NCI-H2196 treated with DMSO at 0.1 percent for 48 hours (cell line): ENCODE data around the gene SOHLH1.

Source experiments
- DNase-seq: peaks from one replicate; lab custom pipeline; 2025; ENCODE audit not compliant: unreplicated experiment; lab: John Stamatoyannopoulos, UW

SOHLH1 gene

GRCh38 chr9:135699440-135699839 is at the start of gene SOHLH1:
Gene SOHLH1 (minus strand): TSS chr9:135699481. CDS start chr9:135699467, 14 bp downstream.
- no peak for DNase-seq

- DNase-seq, result no peak
Measured at GRCh38 chr9:135748676-135749075, 49.4 kb upstream of the SOHLH1 start.

GRCh38 chr9:135747311-135747710 is 48.0 kb upstream of the SOHLH1 start:
- DNase-seq, result no peak

GRCh38 chr9:135746565-135746964 is 47.3 kb upstream of the SOHLH1 start:
- no peak for DNase-seq

GRCh38 chr9:135745686-135746324 is 46.5 kb upstream of the SOHLH1 start:
- no peak for DNase-seq

GRCh38 chr9:135745189-135745588 is 45.9 kb upstream of the SOHLH1 start:
- no peak for DNase-seq

- DNase-seq, result no peak
Measured at GRCh38 chr9:135744333-135745070, 45.2 kb upstream of the SOHLH1 start.

- no peak for DNase-seq
Measured at GRCh38 chr9:135743546-135744332, 44.5 kb upstream of the SOHLH1 start.

- DNase-seq, result no peak
Measured at GRCh38 chr9:135743021-135743420, 43.7 kb upstream of the SOHLH1 start.

- no peak for DNase-seq
Measured at GRCh38 chr9:135741276-135742219, 42.3 kb upstream of the SOHLH1 start.

GRCh38 chr9:135739271-135740220 is 40.3 kb upstream of the SOHLH1 start:
- no peak for DNase-seq

GRCh38 chr9:135737840-135738521 is 38.7 kb upstream of the SOHLH1 start:
- no peak for DNase-seq

GRCh38 chr9:135736979-135737839 is 37.9 kb upstream of the SOHLH1 start:
- no peak for DNase-seq

- no peak for DNase-seq
Measured at GRCh38 chr9:135736272-135736978, 37.1 kb upstream of the SOHLH1 start.

- no peak for DNase-seq
Measured at GRCh38 chr9:135734616-135735144, 35.4 kb upstream of the SOHLH1 start.

- DNase-seq, result no peak
Measured at GRCh38 chr9:135732569-135733257, 33.4 kb upstream of the SOHLH1 start.

GRCh38 chr9:135731454-135731853 is 32.2 kb upstream of the SOHLH1 start:
- no peak for DNase-seq
